Stomach (tissue), 9 donors: ENCODE results near the gene COMMD3. TPM values are rescaled to one million over a fixed set of nuclear protein-coding genes. Genes with fewer than 3 reads are reported as not detected.

Experiments used
- DNase-seq, 2 donors: peaks; one replicate each; pipeline versions ENCODE4 v3.0.0 to v3.0.0-alpha.2; 2013 to 2019
- H3K27ac ChIP-seq, 5 donors: fragments of 200-600 bp in 4 of 5; sonication (generic) in 4 of 5; one replicate each; pipeline ENCODE4 v1.5.1; 2013 to 2019; ENCODE audit warnings: mild to moderate bottlenecking in 1 of 5, moderate library complexity in 1 of 5
- H3K27me3 ChIP-seq, 3 donors: fragments of 200-600 bp; sonication (generic); one replicate each; pipeline ENCODE4 v1.5.1; 2017 to 2019; ENCODE audit warnings: mixed run types in 1 of 3
- H3K36me3 ChIP-seq, 4 donors: fragments of 200-600 bp; sonication (generic); 1 replicate in 3 of 4; 2 replicates in 1 of 4; pipeline ENCODE4 v1.5.1; 2016 to 2019
- H3K4me1 ChIP-seq, 4 donors: fragments of 200-600 bp; sonication (generic); one replicate each; pipeline ENCODE4 v1.5.1; 2016 to 2019
- H3K4me3 ChIP-seq, 4 donors: fragments of 200-600 bp; sonication (generic) in 3 of 4; one replicate each; pipeline ENCODE4 v1.5.1; 2016 to 2019; ENCODE audit warnings: mild to moderate bottlenecking in 1 of 4
- H3K9me3 ChIP-seq, 4 donors: fragments of 200-600 bp; sonication (generic); one replicate each; pipeline ENCODE4 v1.5.1; 2016 to 2019
- EP300 ChIP-seq: sonication (generic); formaldehyde crosslinking; IDR thresholded peaks from one replicate; pipeline ENCODE4 v1.6.1; 2017; ENCODE audit warnings: antibody characterized with exemption
- POLR2A ChIP-seq, 4 donors: fragments of 450-650 bp; IDR thresholded peaks; one replicate each; pipeline ENCODE4 v1.6.1; 2016; ENCODE audit warnings: antibody characterized with exemption in 4 of 4, control low read depth in 2 of 4, mild to moderate bottlenecking in 1 of 4, moderate library complexity in 1 of 4
- POLR2AphosphoS5 ChIP-seq, 3 donors: sonication (generic); formaldehyde crosslinking; IDR thresholded peaks; one replicate each; pipeline ENCODE4 v1.6.1; 2016; ENCODE audit warnings: antibody characterized with exemption in 3 of 3
- WGBS, 5 donors: extraction: QIAGEN DNeasy Blood & Tissue Kit in 3 of 5; methylation state at CpG; one replicate each; pipeline versions ENCODE4 v1.1.5 to v1.1.7; 2013 to 2018; 5-methylcytosine and 5-hydroxymethylcytosine counted together
- intact Hi-C: fragments of 100-400 bp; cut with DNase I; formaldehyde crosslinking; loops from one replicate; pipeline ENCODE4 v1.15.1; 2023; ENCODE audit warnings: low total_unique reads
- polyA plus RNA-seq, 3 donors: library from polyadenylated mRNA; stranded (reverse); fragments of 200-250 nt; gene quantifications; one replicate each; pipeline ENCODE4 v1.2.3, GENCODE V29; 2013
- total RNA-seq, 5 donors: library from RNA; depleted of rRNA; stranded (reverse); fragments of >200 nt; gene quantifications; one replicate each; pipeline versions ENCODE4 v1.1.0 to v1.2.3, GENCODE V29; 2014 to 2016
- TF ChIP-seq, protein P1 (sequence below), 7 experiments: fragments of 450-650 bp in 4 of 7; fragments of 200-600 bp in 3 of 7; sonication (generic) in 3 of 7; IDR thresholded peaks; one replicate each; pipeline ENCODE4 v1.5.1; 2016 to 2019; ENCODE audit warnings: antibody characterized with exemption in 7 of 7, control low read depth in 2 of 7, mild to moderate bottlenecking in 1 of 7
- donor health status: healthy with polysubstance abuse.
- donor health status: Bipolar disorder and iron deficiency.
- donor health status: healthy.

Gene COMMD3
- total and polyA plus RNA-seq, 8 donors = 4.1 to 57.7 (median 27.1) TPM

DNA sequence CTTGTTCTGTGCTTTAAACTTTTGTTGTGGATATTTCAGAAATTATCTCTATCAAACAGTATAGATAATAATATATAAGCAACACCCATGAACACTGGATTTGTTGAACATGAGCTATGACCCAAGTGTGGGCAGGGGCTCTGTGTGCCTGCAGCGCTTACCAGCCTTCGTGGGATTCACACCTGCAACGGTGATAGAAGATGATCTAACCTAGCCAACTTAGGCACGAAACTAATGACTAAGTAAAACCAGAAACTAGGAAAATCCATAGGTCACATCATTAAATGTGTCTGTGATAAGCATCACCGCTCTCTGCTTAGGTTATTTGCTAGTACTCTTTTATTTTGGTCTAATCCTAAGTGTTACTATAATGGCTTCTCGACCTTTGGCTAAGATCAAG, 47.1 kb downstream of the COMMD3 start:
- intact Hi-C loops = no loop called here
- Histone ChIP-seq H3K4me3 (no peak overlapping the region), H3K36me3 (no peaks in the 10 kb centered on the region), H3K27ac (no peak overlapping the region), H3K9me3 (no peaks in the 10 kb centered on the region), H3K4me1 (no peaks in the 10 kb centered on the region), H3K27me3 (no peaks in the 10 kb centered on the region)
- WGBS, 5 donors = 87 to 98% (median 91%) methylated on average over 6 of the region's 6 CpGs
- no peak for TF ChIP-seq EP300
- no peak for TF ChIP-seq POLR2A (IDR thresholded peaks at IDR 0.05)
- TF ChIP-seq, protein P1, sequence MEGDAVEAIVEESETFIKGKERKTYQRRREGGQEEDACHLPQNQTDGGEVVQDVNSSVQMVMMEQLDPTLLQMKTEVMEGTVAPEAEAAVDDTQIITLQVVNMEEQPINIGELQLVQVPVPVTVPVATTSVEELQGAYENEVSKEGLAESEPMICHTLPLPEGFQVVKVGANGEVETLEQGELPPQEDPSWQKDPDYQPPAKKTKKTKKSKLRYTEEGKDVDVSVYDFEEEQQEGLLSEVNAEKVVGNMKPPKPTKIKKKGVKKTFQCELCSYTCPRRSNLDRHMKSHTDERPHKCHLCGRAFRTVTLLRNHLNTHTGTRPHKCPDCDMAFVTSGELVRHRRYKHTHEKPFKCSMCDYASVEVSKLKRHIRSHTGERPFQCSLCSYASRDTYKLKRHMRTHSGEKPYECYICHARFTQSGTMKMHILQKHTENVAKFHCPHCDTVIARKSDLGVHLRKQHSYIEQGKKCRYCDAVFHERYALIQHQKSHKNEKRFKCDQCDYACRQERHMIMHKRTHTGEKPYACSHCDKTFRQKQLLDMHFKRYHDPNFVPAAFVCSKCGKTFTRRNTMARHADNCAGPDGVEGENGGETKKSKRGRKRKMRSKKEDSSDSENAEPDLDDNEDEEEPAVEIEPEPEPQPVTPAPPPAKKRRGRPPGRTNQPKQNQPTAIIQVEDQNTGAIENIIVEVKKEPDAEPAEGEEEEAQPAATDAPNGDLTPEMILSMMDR (IDR thresholded peaks at IDR 0.05) = no peak
- TF ChIP-seq POLR2AphosphoS5 (IDR thresholded peaks at IDR 0.05) = no peak
- DNase-seq = no peak

GRCh38 chr10:22364407-22365140, 48.4 kb downstream of the COMMD3 start:
- intact Hi-C loops = no loop called here

GRCh38 chr10:22365233-22365632, 49.0 kb downstream of the COMMD3 start:
- TF ChIP-seq EP300 = no peak
- TF ChIP-seq POLR2AphosphoS5 (IDR thresholded peaks at IDR 0.05) = no peak
- TF ChIP-seq, protein P1 (IDR thresholded peaks at IDR 0.05) = no peak
- no peak for TF ChIP-seq POLR2A (IDR thresholded peaks at IDR 0.05)
- DNase-seq = no peak
- H3K4me3 ChIP-seq = no peak overlapping the region
- H3K4me1 ChIP-seq = no peaks in the 10 kb centered on the region
- H3K9me3 ChIP-seq = no peaks in the 10 kb centered on the region
- H3K27ac ChIP-seq = no peak overlapping the region
- intact Hi-C loops = no loop called here
- H3K36me3 ChIP-seq = no peaks in the 10 kb centered on the region
- H3K27me3 ChIP-seq = no peaks in the 10 kb centered on the region
- 91 to 100% (median 93%) methylated on average over 1 of the region's 1 CpG for WGBS, 5 donors

More at GRCh38 chr10:22364407-22365140, 48.4 kb downstream of the COMMD3 start:
- no peak for TF ChIP-seq POLR2A (IDR thresholded peaks at IDR 0.05)
- no peak for TF ChIP-seq POLR2AphosphoS5 (IDR thresholded peaks at IDR 0.05)
- no peak for TF ChIP-seq EP300
- TF ChIP-seq, protein P1 (IDR thresholded peaks at IDR 0.05) = no peak
- Histone ChIP-seq H3K27ac (no peak overlapping the region), H3K27me3 (no peaks in the 10 kb centered on the region), H3K4me1 (no peaks in the 10 kb centered on the region), H3K36me3 (no peaks in the 10 kb centered on the region), H3K4me3 (no peak overlapping the region), H3K9me3 (no peaks in the 10 kb centered on the region)
- DNase-seq = no peak
- 86 to 93% (median 89%) methylated on average over 5 of the region's 5 CpGs for WGBS, 5 donors

DNA sequence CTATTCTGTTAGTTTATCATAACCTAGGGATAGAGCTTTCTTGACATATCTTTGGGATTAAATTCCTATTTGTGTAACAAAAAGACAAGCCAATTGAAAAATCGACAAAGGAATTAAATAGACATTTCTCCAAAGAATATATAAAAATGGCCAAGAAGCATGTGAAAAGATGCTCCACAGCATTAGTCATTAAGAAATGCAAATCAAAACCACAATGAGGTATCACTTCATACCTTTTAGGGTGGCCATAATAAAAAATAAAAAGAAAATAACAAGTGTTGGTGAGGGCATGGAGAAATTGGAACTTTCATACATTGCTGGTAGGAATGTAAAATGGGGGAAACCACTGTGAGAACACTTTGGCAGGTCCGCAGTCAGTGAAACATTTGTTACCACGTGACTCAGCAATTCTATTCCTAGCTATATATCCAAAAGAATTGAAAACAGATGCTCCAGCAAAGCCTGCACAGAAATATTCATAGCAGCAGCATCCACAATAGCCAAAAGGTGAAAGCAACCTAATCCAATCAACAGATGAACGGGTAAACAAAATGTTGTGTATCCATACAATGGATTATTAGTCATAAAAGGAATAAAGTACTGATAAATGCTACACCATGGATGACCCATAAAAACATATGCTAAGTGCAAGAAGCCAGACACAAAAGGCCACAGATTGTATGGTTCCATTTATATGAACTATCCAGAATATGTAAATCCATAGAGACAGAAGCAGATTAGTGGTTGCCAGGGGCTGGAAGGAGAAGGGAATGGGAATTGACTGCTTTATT, 49.7 kb downstream of the COMMD3 start:
- TF ChIP-seq POLR2AphosphoS5 (IDR thresholded peaks at IDR 0.05) = no peak
- TF ChIP-seq, protein P1 (IDR thresholded peaks at IDR 0.05) = no peak
- no peak for TF ChIP-seq POLR2A (IDR thresholded peaks at IDR 0.05)
- no peak for TF ChIP-seq EP300
- Histone ChIP-seq H3K36me3 (no peaks in the 10 kb centered on the region), H3K27me3 (no peaks in the 10 kb centered on the region), H3K9me3 (no peaks in the 10 kb centered on the region), H3K27ac (no peak overlapping the region), H3K4me3 (no peak overlapping the region), H3K4me1 (no peaks in the 10 kb centered on the region)
- no peak for DNase-seq
- WGBS, 5 donors = 87 to 91% (median 90%) methylated on average over 4 of the region's 4 CpGs
- intact Hi-C loops = no loop called here
